ENCODE measurements around the gene NDST1.

NDST1 gene

DNA sequence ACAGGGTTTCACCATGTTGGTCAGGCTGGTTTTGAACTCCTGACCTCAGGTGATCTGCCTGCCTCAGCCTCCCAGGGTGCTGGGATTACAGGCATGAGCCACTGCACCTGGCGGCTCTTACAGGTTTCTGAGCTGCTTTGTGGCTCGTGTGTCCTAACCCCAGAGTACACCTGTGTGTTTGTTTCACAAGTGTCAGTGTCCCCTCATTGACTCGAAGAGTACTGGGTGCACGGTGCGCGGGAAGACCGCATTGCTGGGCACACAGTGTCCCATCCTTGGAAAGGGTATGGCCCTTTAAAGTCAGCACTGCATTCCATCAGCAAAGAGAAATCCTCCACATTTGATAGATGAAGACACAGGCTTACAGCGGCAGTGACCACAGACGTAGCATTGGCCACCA lies 23.8 kb downstream of the NDST1 start:
- DNase-seq (ENCODE audit: low read depth): no peak
- no peak overlapping the region for H3K4me3 ChIP-seq (ENCODE audit: control insufficient read depth, low read depth, low read length)
- TF ChIP-seq, protein P1, sequence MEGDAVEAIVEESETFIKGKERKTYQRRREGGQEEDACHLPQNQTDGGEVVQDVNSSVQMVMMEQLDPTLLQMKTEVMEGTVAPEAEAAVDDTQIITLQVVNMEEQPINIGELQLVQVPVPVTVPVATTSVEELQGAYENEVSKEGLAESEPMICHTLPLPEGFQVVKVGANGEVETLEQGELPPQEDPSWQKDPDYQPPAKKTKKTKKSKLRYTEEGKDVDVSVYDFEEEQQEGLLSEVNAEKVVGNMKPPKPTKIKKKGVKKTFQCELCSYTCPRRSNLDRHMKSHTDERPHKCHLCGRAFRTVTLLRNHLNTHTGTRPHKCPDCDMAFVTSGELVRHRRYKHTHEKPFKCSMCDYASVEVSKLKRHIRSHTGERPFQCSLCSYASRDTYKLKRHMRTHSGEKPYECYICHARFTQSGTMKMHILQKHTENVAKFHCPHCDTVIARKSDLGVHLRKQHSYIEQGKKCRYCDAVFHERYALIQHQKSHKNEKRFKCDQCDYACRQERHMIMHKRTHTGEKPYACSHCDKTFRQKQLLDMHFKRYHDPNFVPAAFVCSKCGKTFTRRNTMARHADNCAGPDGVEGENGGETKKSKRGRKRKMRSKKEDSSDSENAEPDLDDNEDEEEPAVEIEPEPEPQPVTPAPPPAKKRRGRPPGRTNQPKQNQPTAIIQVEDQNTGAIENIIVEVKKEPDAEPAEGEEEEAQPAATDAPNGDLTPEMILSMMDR (conservative IDR thresholded peaks at IDR 0.05; ENCODE audit: control insufficient read depth, insufficient read depth, low read depth, low read length): no peak

DNA sequence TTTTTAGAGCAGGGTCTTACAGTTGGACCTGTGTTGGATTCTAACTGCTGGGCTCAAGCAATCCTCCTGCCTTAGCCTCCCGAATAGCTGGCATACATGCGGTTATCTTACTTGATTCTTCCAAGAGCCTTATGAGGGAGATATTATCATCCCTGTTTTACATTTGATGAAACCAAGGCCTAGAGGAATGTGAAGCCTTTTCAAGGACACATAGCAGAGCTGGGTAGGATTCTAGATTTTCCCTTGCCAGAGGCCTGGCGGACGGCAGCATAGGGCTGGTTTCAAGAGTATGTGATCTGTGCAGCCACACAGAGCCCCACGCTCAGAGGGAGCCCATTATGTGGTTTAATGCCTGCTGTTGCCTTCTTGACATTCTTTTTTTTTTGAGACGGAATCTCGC lies 24.2 kb downstream of the NDST1 start:
- no peak overlapping the region for H3K4me3 ChIP-seq (ENCODE audit: control insufficient read depth, low read depth, low read length)
- no peak for DNase-seq (ENCODE audit: low read depth)
- TF ChIP-seq, protein P1 (conservative IDR thresholded peaks at IDR 0.05; ENCODE audit: control insufficient read depth, insufficient read depth, low read depth, low read length): no peak

DNA sequence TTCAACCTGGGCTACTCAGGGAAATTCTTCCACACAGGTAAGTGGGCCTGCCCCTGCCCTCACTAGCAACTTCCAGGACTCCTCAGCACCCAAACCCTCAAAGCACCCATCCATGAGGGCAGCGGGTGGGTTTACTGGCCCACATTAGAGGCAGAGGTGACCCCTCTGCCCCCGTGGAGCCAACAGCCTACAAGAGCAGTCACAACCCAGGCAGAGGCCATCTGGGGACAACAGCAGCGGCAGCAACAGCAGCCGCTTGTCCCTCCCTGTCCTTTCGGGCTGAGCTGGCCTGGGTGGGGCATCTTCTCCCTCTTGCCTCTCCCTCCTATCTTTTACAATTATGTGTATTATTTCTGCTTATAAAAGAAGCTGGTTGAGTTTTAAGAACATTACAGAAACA lies 25.1 kb downstream of the NDST1 start:
- no peak overlapping the region for H3K4me3 ChIP-seq (ENCODE audit: control insufficient read depth, low read depth, low read length)
- TF ChIP-seq, protein P1 (conservative IDR thresholded peaks at IDR 0.05; ENCODE audit: control insufficient read depth, insufficient read depth, low read depth, low read length): no peak
- no peak for DNase-seq (ENCODE audit: low read depth)

DNA sequence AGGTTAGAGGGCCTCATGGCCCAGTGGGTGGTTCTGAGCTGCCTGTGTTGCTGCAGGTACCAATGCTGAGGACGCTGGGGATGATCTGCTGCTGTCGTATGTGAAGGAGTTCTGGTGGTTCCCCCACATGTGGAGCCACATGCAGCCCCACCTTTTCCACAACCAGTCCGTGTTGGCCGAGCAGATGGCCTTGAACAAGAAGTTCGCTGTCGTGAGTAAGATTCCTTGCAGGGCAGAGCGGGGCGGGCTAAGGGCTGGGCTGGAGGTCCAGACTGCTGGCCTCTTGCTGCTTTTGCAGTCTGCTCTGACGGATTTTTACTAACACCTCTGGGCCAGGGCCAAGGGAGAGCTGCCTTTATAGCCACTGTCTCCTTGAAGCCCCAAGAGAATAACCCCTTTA lies 26.9 kb downstream of the NDST1 start:
- TF ChIP-seq, protein P1 (conservative IDR thresholded peaks at IDR 0.05; ENCODE audit: control insufficient read depth, insufficient read depth, low read depth, low read length): no peak
- no peak for DNase-seq (ENCODE audit: low read depth)
- H3K4me3 ChIP-seq (ENCODE audit: control insufficient read depth, low read depth, low read length): no peak overlapping the region

DNA sequence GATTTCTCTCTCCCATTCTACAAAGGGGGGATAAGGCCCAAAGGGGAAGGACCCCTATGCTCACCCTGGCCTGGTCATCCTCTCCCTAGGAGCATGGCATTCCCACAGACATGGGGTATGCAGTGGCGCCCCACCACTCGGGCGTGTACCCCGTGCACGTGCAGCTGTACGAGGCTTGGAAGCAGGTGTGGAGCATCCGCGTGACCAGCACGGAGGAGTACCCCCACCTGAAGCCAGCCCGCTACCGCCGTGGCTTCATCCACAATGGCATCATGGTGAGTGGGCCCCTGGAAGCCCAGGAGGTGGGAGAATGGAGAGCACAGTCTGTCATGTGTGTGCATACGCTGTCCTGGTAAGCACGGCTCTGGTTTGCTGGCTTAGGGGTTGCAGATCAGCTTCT lies 27.7 kb downstream of the NDST1 start:
- TF ChIP-seq, protein P1 (conservative IDR thresholded peaks at IDR 0.05; ENCODE audit: control insufficient read depth, insufficient read depth, low read depth, low read length): no peak
- DNase-seq (ENCODE audit: low read depth): no peak
- no peak overlapping the region for H3K4me3 ChIP-seq (ENCODE audit: control insufficient read depth, low read depth, low read length)

DNA sequence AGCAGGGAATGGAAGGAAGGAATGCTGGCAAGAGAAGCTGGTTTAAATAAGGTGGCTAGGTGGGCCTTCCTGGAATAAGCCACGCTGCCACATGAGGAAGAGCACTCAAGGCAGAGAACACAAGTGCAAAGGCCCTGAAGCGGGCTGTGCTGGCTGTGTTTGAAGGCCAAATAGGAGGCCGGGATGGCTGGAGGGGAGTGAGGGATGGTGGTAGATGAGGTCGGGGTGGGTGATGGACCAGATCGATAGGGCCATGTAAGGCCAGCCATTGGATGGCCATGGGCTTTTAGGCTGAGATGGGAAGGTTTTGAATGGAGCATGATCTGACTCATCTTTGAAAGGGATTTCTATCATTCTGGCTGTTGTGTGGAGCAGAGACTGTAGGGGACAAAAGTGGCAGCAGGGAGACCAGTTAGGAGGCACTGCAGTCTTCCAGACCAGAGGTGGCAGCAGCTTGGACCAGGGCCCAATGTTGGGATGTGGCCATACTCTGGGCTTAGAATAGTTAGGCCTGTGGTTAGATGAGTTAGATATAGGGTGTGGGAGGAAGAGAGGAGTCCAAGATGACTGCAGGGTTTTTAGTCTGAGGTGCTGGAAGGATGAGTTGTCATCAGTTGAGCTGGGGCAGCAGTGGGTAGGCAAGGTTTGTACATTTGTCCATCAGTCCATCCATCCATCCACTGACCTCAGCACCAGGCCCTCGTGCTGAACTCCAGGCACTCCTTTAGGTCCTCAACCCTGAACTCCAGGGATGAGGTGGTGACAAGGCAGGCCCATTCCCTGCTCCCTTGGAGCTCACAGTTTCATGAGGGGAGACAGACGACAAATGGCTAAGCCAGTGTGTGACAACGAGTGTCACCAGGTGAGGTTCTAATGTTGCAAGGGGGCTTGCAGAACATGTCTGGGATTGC lies 30.3 kb downstream of the NDST1 start:
- TF ChIP-seq, protein P1 (conservative IDR thresholded peaks at IDR 0.05; ENCODE audit: control insufficient read depth, insufficient read depth, low read depth, low read length): no peak
- no peak overlapping the region for H3K4me3 ChIP-seq (ENCODE audit: control insufficient read depth, low read depth, low read length)
- DNase-seq (ENCODE audit: low read depth): peak; percentile 77
